GM21423 (cell line): ENCODE results near the gene METAP2.

Experiments
- ATAC-seq: cut with Tn5 transposase; IDR thresholded peaks from one replicate; pipeline ENCODE4 v1.9.1; 2021; ENCODE audit warnings: mild to moderate bottlenecking, moderate library complexity; ENCODE audit not compliant: unreplicated experiment

METAP2 gene

DNA sequence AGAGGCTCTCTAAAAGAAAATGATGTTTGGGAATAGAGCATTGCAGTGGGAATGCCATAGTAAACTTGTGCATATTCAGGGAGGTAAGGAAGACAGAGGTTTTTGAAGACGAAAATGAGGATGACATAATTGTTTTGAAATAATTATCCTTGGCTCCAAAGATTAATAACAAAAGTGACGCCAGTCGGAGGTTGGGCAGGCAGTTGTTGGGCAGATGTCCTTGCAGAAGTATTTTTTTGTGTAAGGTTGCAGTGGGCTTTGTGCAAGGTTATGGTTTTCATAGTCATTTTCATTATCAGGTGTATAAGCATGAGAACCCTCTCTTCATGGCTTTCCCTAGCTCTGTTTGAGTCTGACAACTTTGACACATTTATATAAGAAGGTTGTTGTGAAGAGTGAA is 35.3 kb downstream of the METAP2 start:
- ATAC-seq: no peak

- no peak for ATAC-seq
Measured at GRCh38 chr12:95511977-95512376, 38.0 kb downstream of the METAP2 start.

GRCh38 chr12:95513599-95513998 is 39.6 kb downstream of the METAP2 start:
- ATAC-seq: no peak

GRCh38 chr12:95515197-95515596 is 41.2 kb downstream of the METAP2 start:
- ATAC-seq: no peak

GRCh38 chr12:95516757-95517156 is 42.8 kb downstream of the METAP2 start:
- ATAC-seq: no peak

GRCh38 chr12:95517246-95517645 is 43.3 kb downstream of the METAP2 start:
- ATAC-seq: no peak

- no peak for ATAC-seq
Measured at GRCh38 chr12:95518944-95519343, 45.0 kb downstream of the METAP2 start.

DNA sequence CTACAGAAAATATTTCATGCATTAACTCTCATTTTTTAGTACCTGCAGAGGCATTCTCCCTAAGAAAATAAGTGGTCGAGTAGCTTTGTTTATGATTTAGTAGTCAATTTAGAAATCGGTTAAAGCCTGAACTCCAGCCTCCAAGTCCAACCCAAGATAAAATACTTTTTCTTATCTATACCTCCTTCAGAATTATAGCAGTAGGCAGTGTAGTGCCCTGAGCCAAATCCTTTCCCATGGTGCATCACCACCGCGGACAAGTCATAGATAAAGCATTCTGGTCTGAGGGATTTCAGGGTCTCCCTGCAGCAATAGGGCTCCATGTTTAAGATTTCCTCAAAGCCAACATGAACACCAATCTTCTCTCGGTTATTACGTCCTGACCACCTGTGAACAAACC is 46.9 kb downstream of the METAP2 start:
- ATAC-seq: no peak

- ATAC-seq: no peak
Measured at GRCh38 chr12:95522692-95523091, 48.7 kb downstream of the METAP2 start.

DNA sequence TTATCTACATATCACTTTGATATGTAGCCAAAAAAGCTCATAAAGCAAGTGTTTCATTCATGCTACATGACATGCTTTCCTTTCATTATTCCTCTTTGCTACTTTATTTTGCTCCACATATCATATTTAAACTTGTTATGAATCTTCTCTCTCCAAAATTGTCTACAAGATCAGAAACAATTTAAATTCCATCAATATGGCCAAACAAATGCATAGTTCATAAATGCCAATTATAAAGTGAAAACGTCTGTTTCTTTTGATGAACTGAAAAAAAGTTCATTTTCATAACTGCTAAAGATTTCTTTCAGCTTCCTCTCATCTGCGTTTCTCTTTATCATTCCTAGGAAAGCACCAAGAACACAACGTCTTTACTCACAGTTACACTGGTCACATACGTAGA is 54.5 kb downstream of the METAP2 start:
- no peak for ATAC-seq

DNA sequence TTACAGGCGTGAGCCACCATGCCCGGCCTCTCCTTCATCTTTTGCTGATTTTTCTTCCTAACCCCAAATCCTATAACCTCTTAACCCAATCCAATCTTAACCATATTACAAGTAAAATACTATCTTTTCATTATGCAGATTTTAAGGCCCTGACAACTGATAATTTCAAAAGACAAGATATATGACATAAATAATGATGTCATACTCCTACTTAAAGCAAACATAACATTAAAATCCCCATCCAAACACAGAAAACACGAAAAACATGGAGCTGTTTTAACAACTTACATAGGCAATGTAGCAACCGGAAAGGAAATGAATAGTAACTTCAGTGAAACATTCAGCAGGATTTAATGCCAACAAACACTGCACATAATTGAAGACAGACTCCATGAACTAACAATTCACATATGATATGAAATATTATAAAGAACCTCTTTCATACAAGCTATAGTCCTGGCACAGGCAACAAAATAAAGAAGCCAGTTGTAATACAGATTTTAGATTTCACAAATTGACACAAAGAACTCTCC is 55.8 kb downstream of the METAP2 start:
- no peak for ATAC-seq

DNA sequence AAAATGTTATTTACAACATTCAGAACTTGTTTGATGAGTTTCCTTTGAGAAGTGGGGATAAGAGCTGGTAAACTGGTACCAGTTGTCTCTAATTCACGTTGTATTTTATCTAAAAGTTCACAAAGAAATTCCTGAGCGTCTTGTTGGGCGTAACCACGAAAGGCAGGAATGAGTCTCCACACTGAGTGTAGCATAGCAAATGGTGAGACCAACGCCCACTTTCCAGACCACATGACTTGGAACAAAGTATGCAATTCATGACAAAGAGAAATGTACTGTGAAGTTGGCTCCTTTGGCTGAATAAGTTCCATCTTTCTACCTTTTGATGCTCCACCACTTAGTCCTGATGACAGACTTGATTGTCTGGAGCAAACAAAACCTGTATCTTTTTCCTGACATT is 58.9 kb downstream of the METAP2 start:
- ATAC-seq: no peak

DNA sequence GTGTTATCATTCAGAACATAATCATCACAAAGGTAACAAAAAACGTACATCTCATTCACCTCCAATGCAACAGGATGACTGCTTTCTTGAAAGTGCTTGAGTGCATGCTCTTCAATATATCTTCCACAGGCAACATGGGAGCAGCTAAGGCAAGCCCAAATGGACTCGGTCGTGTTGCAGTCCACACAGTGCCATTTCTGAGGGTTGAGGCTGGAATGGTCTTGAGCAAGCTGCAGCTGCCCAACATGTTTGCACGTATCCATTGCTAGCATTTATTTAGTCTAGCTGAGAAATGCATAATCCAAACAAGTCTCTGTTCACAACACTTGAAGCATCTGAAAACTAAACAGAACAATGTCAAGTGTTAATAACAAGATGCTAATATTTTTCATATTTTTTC is 60.0 kb downstream of the METAP2 start:
- no peak for ATAC-seq

- no peak for ATAC-seq
Measured at GRCh38 chr12:95538006-95538405, 64.1 kb downstream of the METAP2 start.

GRCh38 chr12:95538656-95539055 is 64.7 kb downstream of the METAP2 start:
- ATAC-seq: no peak

DNA sequence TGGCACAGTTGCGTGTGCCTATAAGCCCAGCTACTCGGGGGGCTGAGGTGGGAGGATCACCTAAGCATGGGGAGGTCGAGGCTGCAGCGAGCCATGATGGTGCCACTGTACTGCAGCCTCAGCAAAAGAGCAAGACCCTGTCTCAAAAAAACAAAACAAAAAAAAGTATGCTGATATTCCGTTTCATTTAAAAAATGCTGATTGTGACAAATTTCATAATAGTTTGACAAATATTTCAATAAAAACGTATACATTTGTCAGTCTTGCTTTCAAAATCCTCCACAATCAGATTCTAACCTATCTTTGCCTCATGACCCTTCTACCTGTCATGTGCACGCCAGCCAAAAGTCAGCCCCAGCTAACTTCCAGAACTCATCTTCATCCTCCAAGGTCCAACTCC is 67.5 kb downstream of the METAP2 start:
- no peak for ATAC-seq

DNA sequence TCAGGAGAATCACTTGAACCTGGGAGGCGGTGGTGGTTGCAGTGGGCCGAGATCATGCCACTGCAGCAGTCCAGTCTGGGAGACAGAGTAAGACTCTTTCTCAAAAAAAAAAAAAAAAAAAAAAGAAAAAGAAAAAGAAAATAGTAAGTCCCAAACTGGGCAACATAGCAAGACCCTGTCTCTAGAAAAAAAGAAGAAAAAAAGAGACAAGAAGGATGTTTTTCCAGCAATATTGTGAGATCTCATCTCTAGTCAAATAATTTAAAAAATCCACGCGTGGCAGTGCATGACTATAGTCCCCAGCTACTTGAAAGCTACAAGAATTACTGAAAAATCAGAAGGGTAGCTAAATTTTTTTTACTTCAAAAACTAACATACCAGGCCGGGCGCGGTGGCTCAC is 69.4 kb downstream of the METAP2 start:
- no peak for ATAC-seq

GRCh38 chr12:95544756-95545155 is 70.8 kb downstream of the METAP2 start:
- ATAC-seq: no peak

DNA sequence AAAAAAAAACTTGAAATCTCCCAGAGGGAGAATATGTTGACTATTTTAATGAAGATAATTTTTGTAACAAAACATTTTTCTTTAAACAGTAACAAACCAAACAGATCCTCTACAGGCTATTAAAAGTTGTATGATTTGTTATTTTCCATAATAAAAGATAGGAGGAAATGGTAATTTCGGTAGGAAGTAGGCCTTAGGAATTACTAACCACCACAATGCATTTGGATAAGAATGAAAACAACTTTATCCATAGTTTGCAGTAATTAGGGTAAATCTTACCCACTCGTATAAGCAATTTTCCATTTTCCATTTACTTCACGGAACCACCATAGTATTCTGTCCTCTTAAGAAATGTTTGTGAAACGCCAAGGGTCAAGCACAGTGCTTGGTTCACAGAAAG is 71.4 kb downstream of the METAP2 start:
- no peak for ATAC-seq

DNA sequence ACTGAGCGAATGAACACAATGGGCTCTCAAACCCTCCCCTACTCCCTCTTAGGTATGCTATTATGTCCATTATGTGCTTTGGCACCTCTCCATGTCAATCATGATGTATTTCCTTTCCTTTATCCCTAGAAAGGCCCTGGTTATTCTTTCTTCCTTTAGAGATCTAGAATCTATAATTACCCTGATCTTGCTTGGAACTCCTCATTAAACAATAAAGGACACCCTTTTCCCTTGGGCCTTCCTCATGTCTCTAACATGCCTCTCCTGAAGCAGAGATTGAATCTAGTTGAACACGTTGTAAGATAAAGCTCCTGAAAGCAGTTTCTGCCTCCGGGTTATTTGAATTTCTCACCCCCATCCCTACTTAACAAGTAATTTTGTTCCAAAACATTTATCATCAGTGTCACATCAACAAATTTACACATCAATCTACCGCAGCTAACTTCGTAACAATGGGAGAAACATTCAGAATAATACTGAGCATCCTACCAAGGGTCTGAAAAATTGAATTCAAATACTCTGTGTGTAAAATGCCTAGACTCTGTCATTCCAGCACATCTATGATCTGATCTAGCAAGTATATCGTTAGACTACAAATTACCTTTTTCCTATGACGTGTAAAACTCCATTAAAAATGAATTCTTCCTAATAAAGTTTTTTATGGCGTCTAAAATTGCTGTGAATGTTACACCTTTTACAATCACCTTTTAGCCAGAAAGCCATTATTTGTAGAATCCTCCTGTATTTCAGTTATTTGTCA is 72.0 kb downstream of the METAP2 start:
- ATAC-seq: no peak

- no peak for ATAC-seq
Measured at GRCh38 chr12:95546491-95546813, 72.5 kb downstream of the METAP2 start.

- ATAC-seq: no peak
Measured at GRCh38 chr12:95547522-95548055, 73.6 kb downstream of the METAP2 start.

GRCh38 chr12:95548056-95548538 is 74.1 kb downstream of the METAP2 start:
- ATAC-seq: no peak
